NT2/D1 (cell line): Measurements from ENCODE around the gene LYST.
"Not testable (repeated sequence)": the region's sequence is repeated elsewhere in the genome, so short reads cannot be mapped to it uniquely, and the experiment has no call there.

Experiments used
- DNase-seq: peaks from one replicate; pipeline ENCODE4 v3.0.0-alpha.2; 2011; ENCODE audit warnings: low read depth, low spot score
- H3K27me3 ChIP-seq: 2 replicates; pipeline ENCODE4 v1.6.0; 2011; ENCODE audit warnings: mild to moderate bottlenecking; ENCODE audit not compliant: insufficient read length, insufficient read depth
- H3K36me3 ChIP-seq: 2 replicates; pipeline ENCODE4 v1.6.1; 2011; ENCODE audit warnings: mild to moderate bottlenecking, low read length, mixed read lengths; ENCODE audit not compliant: insufficient read depth, insufficient read length
- H3K4me1 ChIP-seq: 2 replicates; pipeline ENCODE4 v1.5.1; 2011; ENCODE audit not compliant: insufficient read depth, insufficient read length
- H3K4me3 ChIP-seq: 2 replicates; pipeline ENCODE4 v1.5.1; 2011; ENCODE audit warnings: low read depth; ENCODE audit not compliant: insufficient read length
- H3K9ac ChIP-seq: 2 replicates; pipeline ENCODE4 v1.6.0; 2011; ENCODE audit warnings: low read depth; ENCODE audit not compliant: insufficient read length
- H3K9me3 ChIP-seq: 2 replicates; pipeline ENCODE4 v1.5.1; 2011; ENCODE audit warnings: mild to moderate bottlenecking, low read length; ENCODE audit not compliant: insufficient read depth
- SUZ12 ChIP-seq: IDR thresholded peaks from 2 replicates; pipeline ENCODE4 v1.6.1; 2011; ENCODE audit not compliant: insufficient read length, insufficient read depth; ENCODE audit errors: extremely low read depth
- YY1 ChIP-seq: IDR thresholded peaks from 2 replicates; pipeline ENCODE4 v1.6.1; 2011; ENCODE audit not compliant: insufficient read length, insufficient read depth
- ZNF274 ChIP-seq: IDR thresholded peaks from 2 replicates; pipeline ENCODE4 v1.6.1; 2011; ENCODE audit warnings: mild to moderate bottlenecking, low read depth, low read length

The LYST gene

GRCh38 chr1:235907897-235908240, 41.2 kb upstream of the LYST start:
- no peak overlapping the region for H3K9ac ChIP-seq
- H3K4me1 ChIP-seq: no peaks in the 10 kb centered on the region
- no peak overlapping the region for H3K4me3 ChIP-seq
- TF ChIP-seq SUZ12: no peak
- TF ChIP-seq YY1: no peak
- no peak for TF ChIP-seq ZNF274
- H3K27me3 ChIP-seq: no peaks in the 10 kb centered on the region
- no peaks in the 10 kb centered on the region for H3K9me3 ChIP-seq
- no peak for DNase-seq
- H3K36me3 ChIP-seq: no peaks in the 10 kb centered on the region

- TF ChIP-seq ZNF274 (no peak), YY1 (no peak), SUZ12 (no peak)
- Histone ChIP-seq H3K4me1 (no peaks in the 10 kb centered on the region), H3K9ac (no peak overlapping the region), H3K9me3 (no peaks in the 10 kb centered on the region), H3K36me3 (no peaks in the 10 kb centered on the region), H3K27me3 (no peaks in the 10 kb centered on the region), H3K4me3 (no peak overlapping the region)
- no peak for DNase-seq
These were observed 40.6 kb upstream of the LYST start for GRCh38 chr1:235907187-235907896.

GRCh38 chr1:235906436-235906835, 39.7 kb upstream of the LYST start:
- TF ChIP-seq SUZ12 (no peak), YY1 (no peak), ZNF274 (no peak)
- no peaks in the 10 kb centered on the region for H3K4me1 ChIP-seq
- no peak overlapping the region for H3K9ac ChIP-seq
- no peaks in the 10 kb centered on the region for H3K27me3 ChIP-seq
- DNase-seq: no peak
- H3K4me3 ChIP-seq: no peak overlapping the region
- H3K9me3 ChIP-seq: no peaks in the 10 kb centered on the region
- H3K36me3 ChIP-seq: no peaks in the 10 kb centered on the region

- H3K27me3 ChIP-seq, H3K9ac ChIP-seq, DNase-seq, H3K9me3 ChIP-seq, H3K36me3 ChIP-seq, H3K4me3 ChIP-seq, H3K4me1 ChIP-seq: not testable (repeated sequence)
These were observed 37.1 kb upstream of the LYST start for GRCh38 chr1:235903809-235904208.

GRCh38 chr1:235902677-235903542, 36.2 kb upstream of the LYST start:
- Histone ChIP-seq H3K27me3 (no peaks in the 10 kb centered on the region), H3K36me3 (no peaks in the 10 kb centered on the region), H3K4me1 (peaks cover 13% of the 10 kb centered on the region), H3K4me3 (no peak overlapping the region), H3K9me3 (no peaks in the 10 kb centered on the region), H3K9ac (no peak overlapping the region)
- DNase-seq: no peak
- no peak for TF ChIP-seq ZNF274
- TF ChIP-seq YY1: no peak
- TF ChIP-seq SUZ12: no peak

GRCh38 chr1:235901461-235901860, 34.8 kb upstream of the LYST start:
- no peaks in the 10 kb centered on the region for H3K36me3 ChIP-seq
- H3K4me3 ChIP-seq: no peak overlapping the region
- peaks cover 13% of the 10 kb centered on the region for H3K4me1 ChIP-seq
- DNase-seq: no peak
- H3K9ac ChIP-seq: no peak overlapping the region
- no peak for TF ChIP-seq ZNF274
- no peak for TF ChIP-seq SUZ12
- TF ChIP-seq YY1: no peak
- H3K27me3 ChIP-seq: no peaks in the 10 kb centered on the region
- no peaks in the 10 kb centered on the region for H3K9me3 ChIP-seq

- Histone ChIP-seq H3K4me1 (peaks cover 13% of the 10 kb centered on the region), H3K9me3 (no peaks in the 10 kb centered on the region), H3K36me3 (no peaks in the 10 kb centered on the region), H3K4me3 (no peak overlapping the region), H3K9ac (no peak overlapping the region), H3K27me3 (no peaks in the 10 kb centered on the region)
- TF ChIP-seq ZNF274 (no peak), YY1 (no peak), SUZ12 (no peak)
- no peak for DNase-seq
These were observed 31.4 kb upstream of the LYST start for GRCh38 chr1:235898126-235898525.
